WTC11 (cell line): ENCODE results near the gene FANCD2OS. TPM values are rescaled to one million over a fixed set of nuclear protein-coding genes. Genes with fewer than 3 reads are reported as not detected.

ENCODE experiments used
- ATAC-seq: fragments of 200-7000 bp; cut with Tn5 transposase; 2 replicates; pipeline ENCODE4 v1.10.0; 2021; ENCODE audit warnings: mild to moderate bottlenecking, moderate library complexity
- CTCF ChIA-PET: fragments of 300-600 bp; sonication (Branson Sonifier 250); formaldehyde crosslinking; loops from one replicate; lab custom pipeline; 2021; ENCODE audit warnings: antibody characterized with exemption; lab: Charles Lee
- POLR2A ChIA-PET: fragments of 350-600 bp; sonication (Branson Sonifier 250); formaldehyde crosslinking; loops from one replicate; lab custom pipeline; 2021; ENCODE audit warnings: antibody characterized with exemption; lab: Charles Lee
- DNase-seq: peaks from one replicate; pipeline ENCODE4 v3.0.0; 2021; ENCODE audit warnings: low spot score
- H3K27ac Mint-ChIP-seq: 2 replicates; pipeline ENCODE4 v1.8.0; 2021; ENCODE audit warnings: mixed read lengths
- H3K27me3 Mint-ChIP-seq: 2 replicates; pipeline ENCODE4 v1.8.0; 2021; ENCODE audit warnings: low read depth, mild to moderate bottlenecking, moderate library complexity, mixed read lengths
- H3K36me3 Mint-ChIP-seq: 2 replicates; pipeline ENCODE4 v1.8.0; 2021; ENCODE audit warnings: mixed read lengths
- H3K4me1 Mint-ChIP-seq: 2 replicates; pipeline ENCODE4 v1.8.0; 2022; ENCODE audit warnings: mixed read lengths
- H3K4me3 Mint-ChIP-seq: 2 replicates; pipeline ENCODE4 v1.8.0; 2021; ENCODE audit warnings: mild to moderate bottlenecking, moderate library complexity, mixed read lengths
- H3K9me3 Mint-ChIP-seq: 2 replicates; pipeline ENCODE4 v1.8.0; 2021; ENCODE audit warnings: mixed read lengths
- ESRRA ChIP-seq: sonication (generic); formaldehyde crosslinking; IDR thresholded peaks from 2 replicates; pipeline ENCODE4 v1.8.1; 2022; ENCODE audit warnings: mild to moderate bottlenecking, missing genetic modification reagents, borderline replicate concordance
- FOXP1 ChIP-seq: sonication (generic); formaldehyde crosslinking; IDR thresholded peaks from 2 replicates; pipeline ENCODE4 v1.8.0; 2022; ENCODE audit warnings: missing genetic modification reagents, mild to moderate bottlenecking, moderate library complexity, borderline replicate concordance
- GTF2I ChIP-seq: fragments of 250-450 bp; sonication (Bioruptor Pico); conservative IDR thresholded peaks from 2 replicates; pipeline ENCODE4 v1.4.0; 2021; ENCODE audit warnings: mild to moderate bottlenecking
- MXD4 ChIP-seq: fragments of 250-450 bp; sonication (Bioruptor Pico); IDR thresholded peaks from 2 replicates; pipeline ENCODE4 v1.8.0; 2021; ENCODE audit warnings: mild to moderate bottlenecking, moderate library complexity, borderline replicate concordance
- SP1 ChIP-seq: sonication (generic); formaldehyde crosslinking; conservative IDR thresholded peaks from 2 replicates; pipeline ENCODE4 v1.8.1; 2022; ENCODE audit warnings: missing genetic modification reagents
- TEAD1 ChIP-seq: sonication (generic); formaldehyde crosslinking; IDR thresholded peaks from 2 replicates; pipeline ENCODE4 v1.8.0; 2022; ENCODE audit warnings: mild to moderate bottlenecking, missing genetic modification reagents
- total RNA-seq: library from RNA; stranded (reverse); gene quantifications from 3 replicates; pipeline ENCODE4 v1.2.3, GENCODE V29; 2021
- TF ChIP-seq, protein P1 (sequence below): fragments of 250-450 bp; sonication (Bioruptor Pico); conservative IDR thresholded peaks from 2 replicates; pipeline ENCODE4 v1.9.0; 2021; ENCODE audit warnings: mild to moderate bottlenecking
- TF ChIP-seq, protein P2 (sequence below): sonication (generic); formaldehyde crosslinking; conservative IDR thresholded peaks from 2 replicates; pipeline ENCODE4 v1.8.1; 2022; ENCODE audit warnings: mild to moderate bottlenecking, missing genetic modification reagents
- TF ChIP-seq, protein P3 (sequence below): sonication (generic); formaldehyde crosslinking; IDR thresholded peaks from 2 replicates; pipeline ENCODE4 v1.8.1; 2022; ENCODE audit warnings: low read depth, missing genetic modification reagents, borderline replicate concordance
- TF ChIP-seq, protein P4 (sequence below): fragments of 250-450 bp; sonication (Bioruptor Pico); IDR thresholded peaks from 2 replicates; pipeline ENCODE4 v1.9.0; 2021; ENCODE audit warnings: mild to moderate bottlenecking, borderline replicate concordance
- TF ChIP-seq, protein P5 (sequence below): sonication (generic); formaldehyde crosslinking; IDR thresholded peaks from 2 replicates; pipeline ENCODE4 v1.8.0; 2022; ENCODE audit warnings: mild to moderate bottlenecking, missing genetic modification reagents
- TF ChIP-seq, protein P6 (sequence below): fragments of 250-450 bp; sonication (Bioruptor Pico); IDR thresholded peaks from 2 replicates; pipeline ENCODE4 v1.9.0; 2021; ENCODE audit warnings: moderate library complexity, mild to moderate bottlenecking, inconsistent platforms, borderline replicate concordance
- TF ChIP-seq, protein P7 (sequence below): fragments of 200-600 bp; IDR thresholded peaks from 2 replicates; pipeline ENCODE4 v1.8.0; 2022; ENCODE audit warnings: antibody characterized with exemption

Gene FANCD2OS
- total RNA-seq, 1 experiment from 2014 or later = not detected

DNA sequence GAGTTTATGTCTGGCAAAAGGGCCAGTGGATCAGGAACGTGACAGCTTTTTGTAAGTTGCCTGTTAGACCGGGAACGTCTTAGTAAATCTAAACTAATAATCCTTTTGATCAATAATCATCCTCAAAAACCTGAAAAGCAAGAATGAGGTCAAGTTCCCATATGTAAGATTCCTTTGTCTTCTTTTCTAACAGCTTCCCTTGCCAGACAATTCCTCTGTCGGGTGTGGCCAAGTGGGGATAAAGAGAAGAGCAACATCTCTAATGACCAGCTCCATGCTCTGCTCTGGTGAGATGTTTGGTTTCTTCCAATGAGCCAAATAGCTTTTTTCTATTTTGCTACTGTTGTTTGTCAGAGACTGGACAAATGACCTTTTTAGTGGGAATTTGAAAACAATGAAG lies 19.8 kb downstream of the FANCD2OS start:
- DNase-seq = no peak
- Mint-ChIP-seq H3K9me3 (no peaks in the 10 kb centered on the region), H3K27me3 (no peaks in the 10 kb centered on the region), H3K27ac (no peak overlapping the region), H3K4me3 (no peak overlapping the region), H3K36me3 (peaks cover 66% of the 10 kb centered on the region), H3K4me1 (no peaks in the 10 kb centered on the region)
- POLR2A ChIA-PET = no interaction called here
- no peak for ATAC-seq
- CTCF ChIA-PET = no interaction called here
- no peak for TF ChIP-seq GTF2I (CRISPR knock-in tag)
- TF ChIP-seq, protein P1, sequence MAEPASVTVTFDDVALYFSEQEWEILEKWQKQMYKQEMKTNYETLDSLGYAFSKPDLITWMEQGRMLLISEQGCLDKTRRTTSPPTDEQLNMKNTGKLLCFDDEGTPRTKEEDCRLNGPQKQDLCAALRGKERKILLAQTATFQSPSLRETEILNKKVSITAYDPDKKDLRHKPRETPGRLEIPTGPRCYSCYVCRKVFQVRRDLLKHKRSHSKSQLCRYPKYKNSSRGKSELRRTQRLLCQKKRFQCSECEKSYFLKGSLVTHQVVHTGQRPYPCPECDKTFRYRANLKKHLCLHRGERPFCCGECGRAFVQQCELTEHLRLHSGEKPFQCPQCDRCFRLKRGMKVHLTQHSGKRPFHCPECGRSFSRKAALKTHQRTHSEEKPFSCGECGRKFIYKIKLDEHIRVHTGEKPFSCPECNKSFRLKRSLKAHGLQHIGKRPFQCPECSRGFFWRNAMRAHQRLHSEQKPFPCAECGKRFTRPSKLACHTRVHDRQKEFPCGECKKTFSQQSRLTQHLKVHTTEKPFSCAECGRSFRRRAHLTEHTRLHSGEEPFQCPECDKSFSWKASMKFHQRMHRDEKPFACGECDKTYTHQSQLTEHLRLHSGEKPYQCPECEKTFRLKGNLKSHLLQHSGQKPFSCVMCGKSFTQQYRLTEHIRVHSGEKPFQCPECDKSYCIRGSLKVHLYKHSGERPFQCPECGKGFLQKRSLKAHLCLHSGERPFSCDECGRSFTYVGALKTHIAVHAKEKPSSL (CRISPR knock-in tag) = no peak
- TF ChIP-seq, protein P2, sequence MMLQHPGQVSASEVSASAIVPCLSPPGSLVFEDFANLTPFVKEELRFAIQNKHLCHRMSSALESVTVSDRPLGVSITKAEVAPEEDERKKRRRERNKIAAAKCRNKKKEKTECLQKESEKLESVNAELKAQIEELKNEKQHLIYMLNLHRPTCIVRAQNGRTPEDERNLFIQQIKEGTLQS (CRISPR knock-in tag) = no peak
- TF ChIP-seq, protein P3, sequence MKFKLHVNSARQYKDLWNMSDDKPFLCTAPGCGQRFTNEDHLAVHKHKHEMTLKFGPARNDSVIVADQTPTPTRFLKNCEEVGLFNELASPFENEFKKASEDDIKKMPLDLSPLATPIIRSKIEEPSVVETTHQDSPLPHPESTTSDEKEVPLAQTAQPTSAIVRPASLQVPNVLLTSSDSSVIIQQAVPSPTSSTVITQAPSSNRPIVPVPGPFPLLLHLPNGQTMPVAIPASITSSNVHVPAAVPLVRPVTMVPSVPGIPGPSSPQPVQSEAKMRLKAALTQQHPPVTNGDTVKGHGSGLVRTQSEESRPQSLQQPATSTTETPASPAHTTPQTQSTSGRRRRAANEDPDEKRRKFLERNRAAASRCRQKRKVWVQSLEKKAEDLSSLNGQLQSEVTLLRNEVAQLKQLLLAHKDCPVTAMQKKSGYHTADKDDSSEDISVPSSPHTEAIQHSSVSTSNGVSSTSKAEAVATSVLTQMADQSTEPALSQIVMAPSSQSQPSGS (CRISPR knock-in tag) = no peak
- TF ChIP-seq MXD4 = no peak
- TF ChIP-seq SP1 (CRISPR knock-in tag) = no peak
- TF ChIP-seq TEAD1 (CRISPR knock-in tag) = no peak
- no peak for TF ChIP-seq FOXP1
- TF ChIP-seq, protein P4, sequence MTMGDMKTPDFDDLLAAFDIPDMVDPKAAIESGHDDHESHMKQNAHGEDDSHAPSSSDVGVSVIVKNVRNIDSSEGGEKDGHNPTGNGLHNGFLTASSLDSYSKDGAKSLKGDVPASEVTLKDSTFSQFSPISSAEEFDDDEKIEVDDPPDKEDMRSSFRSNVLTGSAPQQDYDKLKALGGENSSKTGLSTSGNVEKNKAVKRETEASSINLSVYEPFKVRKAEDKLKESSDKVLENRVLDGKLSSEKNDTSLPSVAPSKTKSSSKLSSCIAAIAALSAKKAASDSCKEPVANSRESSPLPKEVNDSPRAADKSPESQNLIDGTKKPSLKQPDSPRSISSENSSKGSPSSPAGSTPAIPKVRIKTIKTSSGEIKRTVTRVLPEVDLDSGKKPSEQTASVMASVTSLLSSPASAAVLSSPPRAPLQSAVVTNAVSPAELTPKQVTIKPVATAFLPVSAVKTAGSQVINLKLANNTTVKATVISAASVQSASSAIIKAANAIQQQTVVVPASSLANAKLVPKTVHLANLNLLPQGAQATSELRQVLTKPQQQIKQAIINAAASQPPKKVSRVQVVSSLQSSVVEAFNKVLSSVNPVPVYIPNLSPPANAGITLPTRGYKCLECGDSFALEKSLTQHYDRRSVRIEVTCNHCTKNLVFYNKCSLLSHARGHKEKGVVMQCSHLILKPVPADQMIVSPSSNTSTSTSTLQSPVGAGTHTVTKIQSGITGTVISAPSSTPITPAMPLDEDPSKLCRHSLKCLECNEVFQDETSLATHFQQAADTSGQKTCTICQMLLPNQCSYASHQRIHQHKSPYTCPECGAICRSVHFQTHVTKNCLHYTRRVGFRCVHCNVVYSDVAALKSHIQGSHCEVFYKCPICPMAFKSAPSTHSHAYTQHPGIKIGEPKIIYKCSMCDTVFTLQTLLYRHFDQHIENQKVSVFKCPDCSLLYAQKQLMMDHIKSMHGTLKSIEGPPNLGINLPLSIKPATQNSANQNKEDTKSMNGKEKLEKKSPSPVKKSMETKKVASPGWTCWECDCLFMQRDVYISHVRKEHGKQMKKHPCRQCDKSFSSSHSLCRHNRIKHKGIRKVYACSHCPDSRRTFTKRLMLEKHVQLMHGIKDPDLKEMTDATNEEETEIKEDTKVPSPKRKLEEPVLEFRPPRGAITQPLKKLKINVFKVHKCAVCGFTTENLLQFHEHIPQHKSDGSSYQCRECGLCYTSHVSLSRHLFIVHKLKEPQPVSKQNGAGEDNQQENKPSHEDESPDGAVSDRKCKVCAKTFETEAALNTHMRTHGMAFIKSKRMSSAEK (CRISPR knock-in tag) = no peak
- TF ChIP-seq, protein P5, sequence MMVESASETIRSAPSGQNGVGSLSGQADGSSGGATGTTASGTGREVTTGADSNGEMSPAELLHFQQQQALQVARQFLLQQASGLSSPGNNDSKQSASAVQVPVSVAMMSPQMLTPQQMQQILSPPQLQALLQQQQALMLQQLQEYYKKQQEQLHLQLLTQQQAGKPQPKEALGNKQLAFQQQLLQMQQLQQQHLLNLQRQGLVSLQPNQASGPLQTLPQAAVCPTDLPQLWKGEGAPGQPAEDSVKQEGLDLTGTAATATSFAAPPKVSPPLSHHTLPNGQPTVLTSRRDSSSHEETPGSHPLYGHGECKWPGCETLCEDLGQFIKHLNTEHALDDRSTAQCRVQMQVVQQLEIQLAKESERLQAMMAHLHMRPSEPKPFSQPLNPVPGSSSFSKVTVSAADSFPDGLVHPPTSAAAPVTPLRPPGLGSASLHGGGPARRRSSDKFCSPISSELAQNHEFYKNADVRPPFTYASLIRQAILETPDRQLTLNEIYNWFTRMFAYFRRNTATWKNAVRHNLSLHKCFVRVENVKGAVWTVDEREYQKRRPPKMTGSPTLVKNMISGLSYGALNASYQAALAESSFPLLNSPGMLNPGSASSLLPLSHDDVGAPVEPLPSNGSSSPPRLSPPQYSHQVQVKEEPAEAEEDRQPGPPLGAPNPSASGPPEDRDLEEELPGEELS (CRISPR knock-in tag) = no peak
- TF ChIP-seq ESRRA (CRISPR knock-in tag) = no peak

DNA sequence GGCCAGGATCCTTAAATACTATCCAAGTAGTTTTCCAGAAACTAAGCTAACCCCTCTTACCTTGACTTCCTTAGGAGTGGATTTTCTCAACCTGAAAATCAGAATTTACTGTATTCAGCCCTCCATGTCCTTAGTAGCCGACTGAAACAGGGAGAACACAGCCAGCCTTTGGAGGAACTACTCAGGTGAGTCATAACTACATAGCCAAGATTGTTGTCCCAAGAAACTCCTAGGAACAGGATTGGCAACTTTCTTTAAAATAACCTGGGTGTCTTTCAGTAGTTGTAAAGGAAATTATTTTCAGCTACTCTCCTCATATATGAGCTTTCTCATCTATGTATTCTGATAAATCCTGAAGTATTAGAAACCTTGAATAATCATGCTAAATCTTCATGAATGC lies 22.3 kb downstream of the FANCD2OS start:
- ATAC-seq = no peak
- no peak for DNase-seq
- Mint-ChIP-seq H3K4me3 (no peak overlapping the region), H3K4me1 (no peaks in the 10 kb centered on the region), H3K27me3 (no peaks in the 10 kb centered on the region), H3K27ac (no peak overlapping the region), H3K36me3 (peaks cover 67% of the 10 kb centered on the region), H3K9me3 (no peaks in the 10 kb centered on the region)
- ChIA-PET POLR2A (no interaction called here), CTCF (no interaction called here)
- TF ChIP-seq, protein P6, sequence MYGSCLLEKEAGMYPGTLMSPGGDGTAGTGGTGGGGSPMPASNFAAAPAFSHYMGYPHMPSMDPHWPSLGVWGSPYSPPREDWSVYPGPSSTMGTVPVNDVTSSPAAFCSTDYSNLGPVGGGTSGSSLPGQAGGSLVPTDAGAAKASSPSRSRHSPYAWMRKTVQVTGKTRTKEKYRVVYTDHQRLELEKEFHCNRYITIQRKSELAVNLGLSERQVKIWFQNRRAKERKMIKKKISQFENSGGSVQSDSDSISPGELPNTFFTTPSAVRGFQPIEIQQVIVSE (CRISPR knock-in tag) = no peak
- TF ChIP-seq, protein P7, sequence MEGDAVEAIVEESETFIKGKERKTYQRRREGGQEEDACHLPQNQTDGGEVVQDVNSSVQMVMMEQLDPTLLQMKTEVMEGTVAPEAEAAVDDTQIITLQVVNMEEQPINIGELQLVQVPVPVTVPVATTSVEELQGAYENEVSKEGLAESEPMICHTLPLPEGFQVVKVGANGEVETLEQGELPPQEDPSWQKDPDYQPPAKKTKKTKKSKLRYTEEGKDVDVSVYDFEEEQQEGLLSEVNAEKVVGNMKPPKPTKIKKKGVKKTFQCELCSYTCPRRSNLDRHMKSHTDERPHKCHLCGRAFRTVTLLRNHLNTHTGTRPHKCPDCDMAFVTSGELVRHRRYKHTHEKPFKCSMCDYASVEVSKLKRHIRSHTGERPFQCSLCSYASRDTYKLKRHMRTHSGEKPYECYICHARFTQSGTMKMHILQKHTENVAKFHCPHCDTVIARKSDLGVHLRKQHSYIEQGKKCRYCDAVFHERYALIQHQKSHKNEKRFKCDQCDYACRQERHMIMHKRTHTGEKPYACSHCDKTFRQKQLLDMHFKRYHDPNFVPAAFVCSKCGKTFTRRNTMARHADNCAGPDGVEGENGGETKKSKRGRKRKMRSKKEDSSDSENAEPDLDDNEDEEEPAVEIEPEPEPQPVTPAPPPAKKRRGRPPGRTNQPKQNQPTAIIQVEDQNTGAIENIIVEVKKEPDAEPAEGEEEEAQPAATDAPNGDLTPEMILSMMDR = no peak
